DND-41 (cell line): Measurements from ENCODE around the gene ITGAE.

ENCODE experiments used
- EZH2 ChIP-seq: IDR thresholded peaks from 3 replicates; pipeline ENCODE4 v1.6.1; 2012; ENCODE audit warnings: borderline replicate concordance, low read depth, mild to moderate bottlenecking, moderate library complexity, low read length, inconsistent platforms; ENCODE audit not compliant: severe bottlenecking
- TF ChIP-seq, protein P1 (sequence below): IDR thresholded peaks from 2 replicates; pipeline ENCODE4 v1.5.1; 2012; ENCODE audit warnings: borderline replicate concordance, low read length, moderate library complexity, mild to moderate bottlenecking; ENCODE audit not compliant: poor library complexity, severe bottlenecking; ENCODE audit errors: extremely low read depth

DNA sequence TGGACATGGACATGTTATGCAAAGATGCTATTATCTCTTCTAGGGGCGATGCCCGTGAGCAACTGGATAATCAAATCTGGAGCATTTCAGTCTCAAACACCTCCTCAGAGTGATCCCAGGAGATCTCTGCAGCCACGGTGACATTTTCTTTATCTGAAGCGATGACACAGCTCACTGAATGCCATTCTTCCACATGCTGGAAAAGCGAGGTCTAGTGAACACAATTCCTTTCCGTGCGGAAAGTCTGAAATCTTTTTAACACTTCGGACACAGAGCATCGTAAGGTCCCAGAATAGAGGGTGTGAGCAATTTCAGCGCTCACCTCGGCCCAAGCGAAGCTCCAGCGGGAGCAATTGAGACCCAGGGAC is 77.8 kb downstream of the ITGAE start:
- TF ChIP-seq, protein P1, sequence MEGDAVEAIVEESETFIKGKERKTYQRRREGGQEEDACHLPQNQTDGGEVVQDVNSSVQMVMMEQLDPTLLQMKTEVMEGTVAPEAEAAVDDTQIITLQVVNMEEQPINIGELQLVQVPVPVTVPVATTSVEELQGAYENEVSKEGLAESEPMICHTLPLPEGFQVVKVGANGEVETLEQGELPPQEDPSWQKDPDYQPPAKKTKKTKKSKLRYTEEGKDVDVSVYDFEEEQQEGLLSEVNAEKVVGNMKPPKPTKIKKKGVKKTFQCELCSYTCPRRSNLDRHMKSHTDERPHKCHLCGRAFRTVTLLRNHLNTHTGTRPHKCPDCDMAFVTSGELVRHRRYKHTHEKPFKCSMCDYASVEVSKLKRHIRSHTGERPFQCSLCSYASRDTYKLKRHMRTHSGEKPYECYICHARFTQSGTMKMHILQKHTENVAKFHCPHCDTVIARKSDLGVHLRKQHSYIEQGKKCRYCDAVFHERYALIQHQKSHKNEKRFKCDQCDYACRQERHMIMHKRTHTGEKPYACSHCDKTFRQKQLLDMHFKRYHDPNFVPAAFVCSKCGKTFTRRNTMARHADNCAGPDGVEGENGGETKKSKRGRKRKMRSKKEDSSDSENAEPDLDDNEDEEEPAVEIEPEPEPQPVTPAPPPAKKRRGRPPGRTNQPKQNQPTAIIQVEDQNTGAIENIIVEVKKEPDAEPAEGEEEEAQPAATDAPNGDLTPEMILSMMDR, result peak; percentile 20
- no peak for TF ChIP-seq EZH2
